ENCODE results near the gene FLVCR1.

FLVCR1 gene

GRCh38 chr1:212937034-212937433 lies 79.0 kb downstream of the FLVCR1 start:
- Histone ChIP-seq H3K4me3 (ENCODE audit: insufficient read depth, low read length, poor library complexity, severe bottlenecking) (no peak overlapping the region), H3K79me2 (ENCODE audit: insufficient read depth, low read length) (no peaks in the 10 kb centered on the region), H2AFZ (ENCODE audit: low read depth, low read length, severe bottlenecking) (no peak overlapping the region), H3K36me3 (ENCODE audit: low read length) (no peaks in the 10 kb centered on the region), H3K9me3 (ENCODE audit: insufficient read depth, low read length) (no peaks in the 10 kb centered on the region), H3K27ac (ENCODE audit: low read depth, low read length) (no peak overlapping the region), H3K27me3 (ENCODE audit: low read length) (no peaks in the 10 kb centered on the region), H4K20me1 (ENCODE audit: low read depth, low read length) (no peaks in the 10 kb centered on the region), H3F3A (ENCODE audit: insufficient read depth) (no peaks in the 10 kb centered on the region), H3K9ac (ENCODE audit: low read length) (no peak overlapping the region), H3K9me2 (replicated peaks; ENCODE audit: insufficient read depth, low read length) (no peaks in the 10 kb centered on the region), H3K4me2 (ENCODE audit: low read depth, low read length, poor library complexity, severe bottlenecking) (no peak overlapping the region)
- TF ChIP-seq EZH2phosphoT487 (conservative IDR thresholded peaks at IDR 0.05; ENCODE audit: low read length), result no peak
- TF ChIP-seq CTCF (IDR thresholded peaks at IDR 0.05; ENCODE audit: insufficient read depth, low read length, poor library complexity, severe bottlenecking), result no peak

DNA sequence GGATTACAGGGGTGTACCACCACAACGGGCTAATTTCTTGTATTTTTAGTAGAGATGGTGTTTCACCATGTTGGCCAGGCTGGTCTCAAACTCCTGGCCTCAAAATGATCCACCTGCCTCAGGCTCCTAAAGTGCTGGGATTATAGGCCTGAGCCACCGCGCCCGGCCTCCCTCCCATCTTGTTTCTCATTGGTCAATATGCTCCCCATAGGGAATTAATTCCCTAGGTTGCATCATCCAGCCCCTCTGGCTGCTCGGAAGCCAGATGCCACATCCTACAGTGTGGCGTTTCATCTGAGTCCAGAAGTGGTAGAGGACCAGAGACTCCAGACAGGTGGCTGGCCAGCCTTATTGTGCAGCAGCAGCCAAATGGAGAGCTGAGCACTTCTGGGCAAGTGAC lies 80.8 kb downstream of the FLVCR1 start:
- Histone ChIP-seq H3K9me2 (replicated peaks; ENCODE audit: insufficient read depth, low read length) (no peaks in the 10 kb centered on the region), H2AFZ (ENCODE audit: low read depth, low read length, severe bottlenecking) (no peak overlapping the region), H3K4me2 (ENCODE audit: low read depth, low read length, poor library complexity, severe bottlenecking) (no peak overlapping the region), H3K27ac (ENCODE audit: low read depth, low read length) (no peak overlapping the region), H3K79me2 (ENCODE audit: insufficient read depth, low read length) (no peaks in the 10 kb centered on the region), H3K36me3 (ENCODE audit: low read length) (no peaks in the 10 kb centered on the region), H3K9me3 (ENCODE audit: insufficient read depth, low read length) (no peaks in the 10 kb centered on the region), H3K4me3 (ENCODE audit: insufficient read depth, low read length, poor library complexity, severe bottlenecking) (no peak overlapping the region), H3K27me3 (ENCODE audit: low read length) (no peaks in the 10 kb centered on the region), H4K20me1 (ENCODE audit: low read depth, low read length) (no peaks in the 10 kb centered on the region), H3K9ac (ENCODE audit: low read length) (no peak overlapping the region), H3F3A (ENCODE audit: insufficient read depth) (no peaks in the 10 kb centered on the region)
- TF ChIP-seq EZH2phosphoT487 (conservative IDR thresholded peaks at IDR 0.05; ENCODE audit: low read length) (no peak), CTCF (IDR thresholded peaks at IDR 0.05; ENCODE audit: insufficient read depth, low read length, poor library complexity, severe bottlenecking) (no peak)

DNA sequence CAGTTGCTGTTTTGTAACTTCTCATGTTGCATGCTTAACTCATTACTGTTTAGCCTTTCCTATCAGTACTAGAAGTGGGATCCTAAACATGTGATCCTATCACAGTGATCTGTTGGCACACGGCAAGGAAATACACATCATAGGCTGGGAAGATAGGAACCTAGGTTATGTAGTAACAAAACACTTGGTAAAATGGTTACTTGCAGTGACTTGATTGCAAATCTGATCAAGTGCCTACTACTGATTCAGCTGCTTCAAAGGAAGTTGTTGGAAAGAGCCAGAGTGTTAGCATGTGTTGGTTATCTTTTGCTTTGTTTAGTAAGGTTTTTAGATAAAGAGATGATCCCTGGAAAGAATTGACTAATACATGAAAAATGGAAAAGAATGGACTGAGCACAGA lies 83.4 kb downstream of the FLVCR1 start:
- no peak overlapping the region for H3K4me2 ChIP-seq (ENCODE audit: low read depth, low read length, poor library complexity, severe bottlenecking)
- H3K79me2 ChIP-seq (ENCODE audit: insufficient read depth, low read length), result no peaks in the 10 kb centered on the region
- no peaks in the 10 kb centered on the region for H4K20me1 ChIP-seq (ENCODE audit: low read depth, low read length)
- H3F3A ChIP-seq (ENCODE audit: insufficient read depth), result no peaks in the 10 kb centered on the region
- H3K9ac ChIP-seq (ENCODE audit: low read length), result no peak overlapping the region
- TF ChIP-seq EZH2phosphoT487 (conservative IDR thresholded peaks at IDR 0.05; ENCODE audit: low read length) (no peak), CTCF (IDR thresholded peaks at IDR 0.05; ENCODE audit: insufficient read depth, low read length, poor library complexity, severe bottlenecking) (no peak)
- no peaks in the 10 kb centered on the region for H3K9me2 ChIP-seq (replicated peaks; ENCODE audit: insufficient read depth, low read length)
- H3K9me3 ChIP-seq (ENCODE audit: insufficient read depth, low read length), result no peaks in the 10 kb centered on the region
- no peak overlapping the region for H3K27ac ChIP-seq (ENCODE audit: low read depth, low read length)
- no peaks in the 10 kb centered on the region for H3K27me3 ChIP-seq (ENCODE audit: low read length)
- no peak overlapping the region for H3K4me3 ChIP-seq (ENCODE audit: insufficient read depth, low read length, poor library complexity, severe bottlenecking)
- no peaks in the 10 kb centered on the region for H3K36me3 ChIP-seq (ENCODE audit: low read length)
- H2AFZ ChIP-seq (ENCODE audit: low read depth, low read length, severe bottlenecking), result no peak overlapping the region

Data from SU-DHL-6 (cell line).